ENCODE data around the gene FMN2.

Gene FMN2

DNA sequence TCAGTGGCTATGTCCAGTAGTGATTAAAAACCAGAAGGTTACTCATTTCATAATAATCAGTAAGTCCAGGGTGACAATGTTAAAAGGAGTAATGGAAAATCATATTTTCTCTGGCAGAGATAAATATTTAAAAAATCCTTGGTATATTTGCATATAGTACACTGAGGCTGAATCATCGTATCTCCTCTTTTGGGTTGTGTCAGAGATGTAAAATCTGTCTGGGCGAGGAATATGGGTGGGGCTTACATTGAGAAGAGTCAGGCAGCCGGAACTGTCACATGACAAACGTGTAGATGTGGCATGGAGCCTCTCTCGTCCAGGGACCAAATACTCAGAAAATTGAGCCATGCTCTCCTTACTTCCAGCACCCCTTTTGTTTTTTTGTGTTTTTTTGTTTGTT, 120.9 kb downstream of the FMN2 start:
- TF ChIP-seq ZFX (IDR thresholded peaks at IDR 0.05), result no peak
- no peak overlapping the region for H3K27ac ChIP-seq

DNA sequence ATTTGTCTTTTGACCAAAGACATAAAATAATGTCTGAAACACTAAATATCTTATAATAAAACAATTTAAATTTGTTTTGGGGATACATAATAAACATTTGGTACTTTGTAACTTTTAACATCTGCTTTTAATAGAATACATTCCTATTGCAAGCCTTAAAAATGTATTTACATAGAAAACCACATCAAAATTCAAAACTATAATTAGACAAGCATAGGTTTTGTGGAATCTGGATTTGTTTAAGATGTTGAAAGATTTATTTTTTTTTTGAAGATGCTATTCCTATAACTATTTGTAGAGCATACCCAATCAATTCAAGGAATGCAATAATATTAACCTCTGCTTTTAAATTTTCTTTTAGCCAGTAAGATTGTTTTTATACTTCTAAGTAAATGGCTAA, 125.7 kb downstream of the FMN2 start:
- no peak for TF ChIP-seq ZFX (IDR thresholded peaks at IDR 0.05)
- TF ChIP-seq, protein P1, sequence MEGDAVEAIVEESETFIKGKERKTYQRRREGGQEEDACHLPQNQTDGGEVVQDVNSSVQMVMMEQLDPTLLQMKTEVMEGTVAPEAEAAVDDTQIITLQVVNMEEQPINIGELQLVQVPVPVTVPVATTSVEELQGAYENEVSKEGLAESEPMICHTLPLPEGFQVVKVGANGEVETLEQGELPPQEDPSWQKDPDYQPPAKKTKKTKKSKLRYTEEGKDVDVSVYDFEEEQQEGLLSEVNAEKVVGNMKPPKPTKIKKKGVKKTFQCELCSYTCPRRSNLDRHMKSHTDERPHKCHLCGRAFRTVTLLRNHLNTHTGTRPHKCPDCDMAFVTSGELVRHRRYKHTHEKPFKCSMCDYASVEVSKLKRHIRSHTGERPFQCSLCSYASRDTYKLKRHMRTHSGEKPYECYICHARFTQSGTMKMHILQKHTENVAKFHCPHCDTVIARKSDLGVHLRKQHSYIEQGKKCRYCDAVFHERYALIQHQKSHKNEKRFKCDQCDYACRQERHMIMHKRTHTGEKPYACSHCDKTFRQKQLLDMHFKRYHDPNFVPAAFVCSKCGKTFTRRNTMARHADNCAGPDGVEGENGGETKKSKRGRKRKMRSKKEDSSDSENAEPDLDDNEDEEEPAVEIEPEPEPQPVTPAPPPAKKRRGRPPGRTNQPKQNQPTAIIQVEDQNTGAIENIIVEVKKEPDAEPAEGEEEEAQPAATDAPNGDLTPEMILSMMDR (conservative IDR thresholded peaks at IDR 0.05), result no peak
- no peak overlapping the region for H3K27ac ChIP-seq

DNA sequence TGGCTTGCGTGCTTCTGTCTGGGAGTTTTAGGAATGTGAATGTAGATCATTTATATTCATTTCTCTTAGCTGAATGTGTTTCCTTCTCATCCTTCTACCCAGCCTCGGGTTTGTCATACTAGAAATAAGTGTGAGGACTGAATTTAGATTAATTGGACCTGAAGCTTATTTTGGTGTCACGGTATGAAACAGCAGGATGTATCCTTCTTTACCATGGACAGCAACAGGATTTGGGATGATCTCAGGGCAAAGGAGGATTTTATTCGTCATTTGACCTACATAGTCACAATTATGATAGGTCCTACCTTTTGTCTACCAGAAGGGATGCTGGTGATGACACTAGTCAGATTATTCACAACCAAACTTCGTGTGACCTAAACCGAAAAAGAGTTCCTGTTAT, 127.4 kb downstream of the FMN2 start:
- TF ChIP-seq, protein P1 (conservative IDR thresholded peaks at IDR 0.05), result no peak
- no peak overlapping the region for H3K27ac ChIP-seq

DNA sequence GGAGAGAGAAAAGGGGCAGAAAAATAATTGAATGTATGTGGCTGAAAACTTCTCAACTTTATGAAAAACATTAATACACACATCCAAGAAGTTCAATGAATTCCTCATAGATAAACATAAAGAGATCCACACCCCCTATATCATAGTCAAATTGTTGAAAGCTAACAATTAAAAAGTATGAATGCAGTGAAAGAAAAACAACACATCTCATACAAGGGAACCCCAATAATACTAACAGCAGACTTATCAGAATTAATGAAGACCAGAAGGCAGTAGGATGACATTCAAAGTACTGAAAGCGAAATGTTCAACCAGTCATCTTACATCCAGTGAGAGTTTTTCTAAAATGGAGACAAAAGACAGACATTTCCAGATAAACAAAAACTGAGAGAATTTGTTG, 134.4 kb downstream of the FMN2 start:
- TF ChIP-seq, protein P1 (conservative IDR thresholded peaks at IDR 0.05), result no peak
- TF ChIP-seq ZFX (IDR thresholded peaks at IDR 0.05), result no peak
- H3K27ac ChIP-seq, result no peak overlapping the region

DNA sequence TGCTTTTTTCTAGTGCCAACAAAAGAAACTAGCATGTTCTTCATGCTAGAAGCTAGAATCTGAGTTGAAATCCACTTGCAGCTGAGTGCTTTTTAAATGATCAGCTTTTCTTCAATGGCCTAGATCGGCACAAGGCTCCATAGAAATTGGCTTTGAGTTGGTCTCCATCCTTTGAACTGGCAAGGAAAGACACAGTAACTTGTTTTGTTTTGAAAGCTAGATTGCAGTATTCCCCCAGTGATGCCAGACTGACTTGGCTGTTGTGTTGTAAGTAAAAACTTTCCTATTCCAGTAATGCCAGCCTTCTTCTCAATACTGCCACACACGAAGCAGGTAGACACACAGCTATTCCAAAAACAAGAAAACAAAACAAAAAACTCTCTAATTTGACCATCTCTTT, 139.1 kb downstream of the FMN2 start:
- no peak overlapping the region for H3K27ac ChIP-seq
- TF ChIP-seq, protein P1 (conservative IDR thresholded peaks at IDR 0.05), result no peak
- no peak for TF ChIP-seq ZFX (IDR thresholded peaks at IDR 0.05)

DNA sequence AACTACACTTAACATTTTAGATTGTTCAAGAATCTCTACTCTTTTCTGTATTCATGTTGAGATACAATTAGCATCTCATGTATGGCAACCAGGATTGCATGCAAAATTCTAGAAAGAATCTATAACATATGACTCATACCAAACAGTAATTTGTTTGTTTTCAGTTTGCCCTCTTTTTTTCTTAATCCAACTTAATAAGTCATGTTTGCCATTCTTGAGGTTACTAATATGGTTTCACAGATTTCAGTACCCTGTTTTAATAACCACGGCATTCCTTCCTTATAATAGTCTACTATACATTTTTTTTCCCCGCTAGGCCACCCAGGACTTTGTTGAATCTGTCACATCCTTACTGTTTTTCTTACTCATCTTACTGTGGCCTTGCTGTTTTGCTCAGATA, 140.8 kb downstream of the FMN2 start:
- no peak for TF ChIP-seq ZFX (IDR thresholded peaks at IDR 0.05)
- TF ChIP-seq, protein P1 (conservative IDR thresholded peaks at IDR 0.05), result no peak
- no peak overlapping the region for H3K27ac ChIP-seq

DNA sequence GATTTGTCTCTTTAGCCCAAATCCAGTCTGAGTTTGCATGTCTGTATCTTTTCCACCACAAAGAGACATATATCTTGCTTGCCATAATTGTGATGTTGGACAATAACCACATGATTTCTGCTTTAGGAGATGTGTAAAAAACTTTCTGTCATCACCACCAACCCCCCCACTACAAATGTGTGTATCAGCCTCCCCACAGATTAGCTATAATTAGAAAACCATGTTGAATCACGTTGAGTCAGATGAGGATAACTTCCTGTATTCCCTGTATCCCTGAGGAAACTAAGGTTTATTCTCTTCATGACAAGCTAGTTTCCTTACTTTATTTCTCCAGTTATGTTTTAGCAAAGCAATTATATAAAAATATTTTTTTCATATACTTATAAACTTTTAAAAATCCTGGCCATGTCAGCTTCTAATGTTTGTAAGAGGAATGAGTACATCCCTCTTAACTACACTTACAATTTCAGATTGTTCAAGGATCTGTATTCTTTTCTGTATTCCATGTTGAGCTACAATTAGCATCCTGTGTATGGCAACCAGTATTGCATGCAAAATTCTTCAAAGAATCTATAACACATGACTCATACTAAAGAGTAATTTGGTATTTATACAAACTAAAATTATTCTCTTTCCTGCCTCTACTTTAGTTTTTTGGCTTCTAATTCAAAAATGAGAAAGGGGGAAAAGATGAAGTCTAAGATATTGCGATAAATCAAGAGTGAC, 143.0 kb downstream of the FMN2 start:
- H3K27ac ChIP-seq, result no peak overlapping the region
- no peak for TF ChIP-seq ZFX (IDR thresholded peaks at IDR 0.05)
- TF ChIP-seq, protein P1 (conservative IDR thresholded peaks at IDR 0.05), result no peak
